ENCODE measurements around the gene ITGA3.

DNA sequence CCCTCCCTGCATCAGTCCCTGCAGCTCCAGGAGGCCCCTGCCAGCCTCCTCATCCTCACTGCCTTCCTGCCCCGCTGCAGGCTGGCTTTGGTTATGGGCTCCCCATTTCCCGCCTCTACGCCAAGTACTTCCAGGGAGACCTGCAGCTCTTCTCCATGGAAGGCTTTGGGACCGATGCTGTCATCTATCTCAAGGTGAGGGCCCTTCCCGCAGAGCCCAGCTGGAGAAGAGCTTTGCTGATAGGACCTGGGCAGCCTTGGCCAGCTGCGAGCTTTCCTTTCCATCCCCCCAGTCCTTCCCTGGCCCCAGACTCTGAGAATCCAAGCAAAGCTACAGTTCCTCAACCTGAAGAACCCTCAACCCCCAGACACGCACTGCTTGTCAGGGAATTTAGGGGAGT lies 53.3 kb downstream of the ITGA3 start:
- TF ChIP-seq, protein P1, sequence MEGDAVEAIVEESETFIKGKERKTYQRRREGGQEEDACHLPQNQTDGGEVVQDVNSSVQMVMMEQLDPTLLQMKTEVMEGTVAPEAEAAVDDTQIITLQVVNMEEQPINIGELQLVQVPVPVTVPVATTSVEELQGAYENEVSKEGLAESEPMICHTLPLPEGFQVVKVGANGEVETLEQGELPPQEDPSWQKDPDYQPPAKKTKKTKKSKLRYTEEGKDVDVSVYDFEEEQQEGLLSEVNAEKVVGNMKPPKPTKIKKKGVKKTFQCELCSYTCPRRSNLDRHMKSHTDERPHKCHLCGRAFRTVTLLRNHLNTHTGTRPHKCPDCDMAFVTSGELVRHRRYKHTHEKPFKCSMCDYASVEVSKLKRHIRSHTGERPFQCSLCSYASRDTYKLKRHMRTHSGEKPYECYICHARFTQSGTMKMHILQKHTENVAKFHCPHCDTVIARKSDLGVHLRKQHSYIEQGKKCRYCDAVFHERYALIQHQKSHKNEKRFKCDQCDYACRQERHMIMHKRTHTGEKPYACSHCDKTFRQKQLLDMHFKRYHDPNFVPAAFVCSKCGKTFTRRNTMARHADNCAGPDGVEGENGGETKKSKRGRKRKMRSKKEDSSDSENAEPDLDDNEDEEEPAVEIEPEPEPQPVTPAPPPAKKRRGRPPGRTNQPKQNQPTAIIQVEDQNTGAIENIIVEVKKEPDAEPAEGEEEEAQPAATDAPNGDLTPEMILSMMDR (IDR thresholded peaks at IDR 0.05 in 8 of 11, conservative IDR thresholded peaks at IDR 0.05 in 3 of 11): no peak
- TF ChIP-seq POLR2A (IDR thresholded peaks at IDR 0.05): no peak

Measured in spleen (tissue), 7 donors.